Kasumi-1 (cell line): ENCODE data around the gene SMIM21.

Experiments
- DNase-seq, 2 experiments: peaks; one replicate each; lab custom pipeline; 2025; lab: John Stamatoyannopoulos, UW

Gene SMIM21

GRCh38 chr18:75427603-75428002, at the start of gene SMIM21:
Gene SMIM21 (minus strand): TSS chr18:75427703. CDS start chr18:75427563, 140 bp downstream.
- no peak for DNase-seq

GRCh38 chr18:75475228-75475627, 47.7 kb upstream of the SMIM21 start:
- no peak for DNase-seq

GRCh38 chr18:75474332-75474731, 46.8 kb upstream of the SMIM21 start:
- no peak for DNase-seq

- DNase-seq: no peak
Measured at GRCh38 chr18:75473316-75473715, 45.8 kb upstream of the SMIM21 start.

GRCh38 chr18:75472906-75473305, 45.4 kb upstream of the SMIM21 start:
- DNase-seq: no peak

GRCh38 chr18:75472396-75472795, 44.9 kb upstream of the SMIM21 start:
- DNase-seq: no peak

- no peak for DNase-seq
Measured at GRCh38 chr18:75471850-75472249, 44.3 kb upstream of the SMIM21 start.

- DNase-seq: no peak
Measured at GRCh38 chr18:75467851-75468250, 40.3 kb upstream of the SMIM21 start.

- DNase-seq: no peak
Measured at GRCh38 chr18:75467281-75467795, 39.8 kb upstream of the SMIM21 start.

- DNase-seq: no peak
Measured at GRCh38 chr18:75464356-75464755, 36.9 kb upstream of the SMIM21 start.

GRCh38 chr18:75462178-75462832, 34.8 kb upstream of the SMIM21 start:
- DNase-seq: no peak

- DNase-seq: peak; percentile 49 to 63
Measured at GRCh38 chr18:75456199-75456631, 28.7 kb upstream of the SMIM21 start.

- peak; percentile 24 to 31 for DNase-seq
Measured at GRCh38 chr18:75455249-75456198, 28.0 kb upstream of the SMIM21 start.

GRCh38 chr18:75454022-75454795, 26.7 kb upstream of the SMIM21 start:
- DNase-seq: no peak

- DNase-seq: no peak
Measured at GRCh38 chr18:75450906-75451305, 23.4 kb upstream of the SMIM21 start.

GRCh38 chr18:75441896-75442295, 14.4 kb upstream of the SMIM21 start:
- DNase-seq: no peak

GRCh38 chr18:75439348-75439747, 11.8 kb upstream of the SMIM21 start:
- DNase-seq: no peak

GRCh38 chr18:75438891-75439290, 11.4 kb upstream of the SMIM21 start:
- DNase-seq: no peak

GRCh38 chr18:75437979-75438378, 10.5 kb upstream of the SMIM21 start:
- no peak for DNase-seq

GRCh38 chr18:75433098-75433497, 5.6 kb upstream of the SMIM21 start:
- DNase-seq: no peak

GRCh38 chr18:75429975-75430374, 2.5 kb upstream of the SMIM21 start:
- no peak for DNase-seq

GRCh38 chr18:75428490-75428889, 987 bp upstream of the SMIM21 start:
- no peak for DNase-seq
